Vagina (tissue), 2 donors: Measurements from ENCODE around the gene FER1L5. TPM values are rescaled to one million over a fixed set of nuclear protein-coding genes. Genes with fewer than 3 reads are reported as not detected.

Experiments
- DNase-seq, 2 donors: peaks; one replicate each; pipeline ENCODE4 v3.0.0-alpha.2; 2017; ENCODE audit errors: extremely low spot score in 2 of 2
- H3K27ac ChIP-seq: fragments of 200-600 bp; sonication (generic); one replicate; pipeline ENCODE4 v1.5.1; 2019
- H3K27me3 ChIP-seq: fragments of 200-600 bp; sonication (generic); one replicate; pipeline ENCODE4 v1.5.1; 2019
- H3K36me3 ChIP-seq, 2 donors: fragments of 200-600 bp; sonication (generic); one replicate each; pipeline ENCODE4 v1.5.1; 2017 to 2019
- H3K4me1 ChIP-seq: fragments of 200-600 bp; sonication (generic); one replicate; pipeline ENCODE4 v1.5.1; 2019
- H3K4me3 ChIP-seq, 2 donors: fragments of 200-600 bp; sonication (generic); 1 replicate in 1 of 2; 2 replicates in 1 of 2; pipeline ENCODE4 v1.5.1; 2016 to 2019
- H3K9me3 ChIP-seq: fragments of 200-600 bp; sonication (generic); one replicate; pipeline ENCODE4 v1.5.1; 2019
- CTCF ChIP-seq, 3 experiments: fragments of 450-650 bp in 2 of 3; fragments of 200-600 bp in 1 of 3; sonication (generic) in 1 of 3; IDR thresholded peaks; one replicate each; pipeline ENCODE4 v1.5.1; 2017 to 2019; ENCODE audit warnings: antibody characterized with exemption in 3 of 3, mild to moderate bottlenecking in 2 of 3, moderate library complexity in 2 of 3
- POLR2A ChIP-seq, 2 donors: fragments of 450-650 bp; IDR thresholded peaks; one replicate each; pipeline ENCODE4 v1.6.1; 2017; ENCODE audit warnings: antibody characterized with exemption in 2 of 2, mild to moderate bottlenecking in 2 of 2, moderate library complexity in 2 of 2
- POLR2AphosphoS5 ChIP-seq, 2 donors: sonication (generic); formaldehyde crosslinking; IDR thresholded peaks; one replicate each; pipeline ENCODE4 v1.9.0; 2017; ENCODE audit warnings: antibody characterized with exemption in 2 of 2, mild to moderate bottlenecking in 2 of 2, low read depth in 1 of 2; ENCODE audit not compliant: insufficient read depth in 1 of 2
- intact Hi-C: fragments of 100-400 bp; cut with DNase I; formaldehyde crosslinking; loops from one replicate; pipeline ENCODE4 v1.15.1; 2023
- total RNA-seq: library from RNA; depleted of rRNA; stranded (reverse); fragments of >200 nt; gene quantifications from one replicate; pipeline ENCODE4 v1.2.3, GENCODE V29; 2016

Gene FER1L5
- total RNA-seq, 1 donor from 2014 or later, result 0.74 TPM

- intact Hi-C loops, result no loop called here
- Histone ChIP-seq H3K4me3 (no peak overlapping the region), H3K27ac (no peak overlapping the region), H3K36me3 (no peaks in the 10 kb centered on the region), H3K9me3 (no peaks in the 10 kb centered on the region), H3K4me1 (no peaks in the 10 kb centered on the region), H3K27me3 (no peaks in the 10 kb centered on the region)
- DNase-seq, result no peak
- TF ChIP-seq CTCF (IDR thresholded peaks at IDR 0.05) (no peak), POLR2AphosphoS5 (IDR thresholded peaks at IDR 0.05; ENCODE audit: insufficient read depth in 1 of 2, low read depth in 1 of 2) (no peak), POLR2A (IDR thresholded peaks at IDR 0.05) (no peak)
Observed at GRCh38 chr2:96655526-96655925, 13.0 kb downstream of the FER1L5 start.

- Histone ChIP-seq H3K27me3 (no peaks in the 10 kb centered on the region), H3K27ac (no peak overlapping the region), H3K36me3 (no peaks in the 10 kb centered on the region), H3K9me3 (no peaks in the 10 kb centered on the region), H3K4me1 (no peaks in the 10 kb centered on the region), H3K4me3 (no peak overlapping the region)
- intact Hi-C loops, result no loop called here
- TF ChIP-seq POLR2AphosphoS5 (IDR thresholded peaks at IDR 0.05; ENCODE audit: insufficient read depth in 1 of 2, low read depth in 1 of 2) (no peak), POLR2A (IDR thresholded peaks at IDR 0.05) (no peak), CTCF (IDR thresholded peaks at IDR 0.05) (no peak)
- no peak for DNase-seq
Observed at GRCh38 chr2:96656540-96656939, 14.0 kb downstream of the FER1L5 start.

GRCh38 chr2:96661324-96661723 is 18.8 kb downstream of the FER1L5 start:
- Histone ChIP-seq H3K4me1 (peaks cover 16% of the 10 kb centered on the region), H3K27me3 (no peaks in the 10 kb centered on the region), H3K36me3 (no peaks in the 10 kb centered on the region), H3K4me3 (no peak overlapping the region), H3K9me3 (no peaks in the 10 kb centered on the region), H3K27ac (no peak overlapping the region)
- TF ChIP-seq POLR2AphosphoS5 (IDR thresholded peaks at IDR 0.05; ENCODE audit: insufficient read depth in 1 of 2, low read depth in 1 of 2) (no peak), POLR2A (IDR thresholded peaks at IDR 0.05) (no peak), CTCF (IDR thresholded peaks at IDR 0.05) (no peak)
- DNase-seq, result no peak
- intact Hi-C loops, result no loop called here

GRCh38 chr2:96662360-96662759 is 19.8 kb downstream of the FER1L5 start:
- no peaks in the 10 kb centered on the region for H3K27me3 ChIP-seq
- no peak for DNase-seq
- H3K4me1 ChIP-seq, result peaks cover 16% of the 10 kb centered on the region
- intact Hi-C loops, result no loop called here
- no peak overlapping the region for H3K27ac ChIP-seq
- no peak for TF ChIP-seq POLR2AphosphoS5 (IDR thresholded peaks at IDR 0.05; ENCODE audit: insufficient read depth in 1 of 2, low read depth in 1 of 2)
- TF ChIP-seq CTCF (IDR thresholded peaks at IDR 0.05), result no peak
- TF ChIP-seq POLR2A (IDR thresholded peaks at IDR 0.05), result no peak
- no peaks in the 10 kb centered on the region for H3K9me3 ChIP-seq
- no peaks in the 10 kb centered on the region for H3K36me3 ChIP-seq
- H3K4me3 ChIP-seq, result no peak overlapping the region

GRCh38 chr2:96663177-96663576 is 20.6 kb downstream of the FER1L5 start:
- no peak for TF ChIP-seq CTCF (IDR thresholded peaks at IDR 0.05)
- no peak for TF ChIP-seq POLR2AphosphoS5 (IDR thresholded peaks at IDR 0.05; ENCODE audit: insufficient read depth in 1 of 2, low read depth in 1 of 2)
- no peak for TF ChIP-seq POLR2A (IDR thresholded peaks at IDR 0.05)
- no peak overlapping the region for H3K27ac ChIP-seq
- intact Hi-C loops, result no loop called here
- H3K4me3 ChIP-seq, result no peak overlapping the region
- H3K27me3 ChIP-seq, result no peaks in the 10 kb centered on the region
- H3K4me1 ChIP-seq, result peaks cover 16% of the 10 kb centered on the region
- no peak for DNase-seq
- no peaks in the 10 kb centered on the region for H3K36me3 ChIP-seq
- no peaks in the 10 kb centered on the region for H3K9me3 ChIP-seq
